ENCODE measurements around the gene ROR1. TPM values are rescaled to one million over a fixed set of nuclear protein-coding genes. Genes with fewer than 3 reads are reported as not detected.

ROR1 gene
- total and polyA plus RNA-seq, 4 donors, result 4.0 to 30.9 (median 11.4) TPM

GRCh38 chr1:63752176-63752575, 21.6 kb upstream of the ROR1 start:
- DNase-seq (no peak), ATAC-seq (ENCODE audit: low FRiP score) (no peak)
- no peak overlapping the region for H3K4me3 ChIP-seq (ENCODE audit: low read length in 2 of 2)
- no peaks in the 10 kb centered on the region for H3K27me3 ChIP-seq (ENCODE audit: control insufficient read depth in 1 of 2, insufficient read depth in 2 of 2, low read length in 1 of 2)
- H3K9me3 ChIP-seq (ENCODE audit: control insufficient read depth, low read length), result no peaks in the 10 kb centered on the region
- peaks cover 0 to 5% of the 10 kb centered on the region in 2 donors for H3K4me1 ChIP-seq (ENCODE audit: control insufficient read depth in 1 of 2, insufficient read depth in 2 of 2, low read length in 2 of 2)
- H3K36me3 ChIP-seq (ENCODE audit: control insufficient read depth in 1 of 2, insufficient read depth in 2 of 2, low read length in 1 of 2), result no peaks in the 10 kb centered on the region
- 48 to 90% methylated on average over 1 of the region's 1 CpG for WGBS, 2 donors
- intact Hi-C loops (cut with DNase I), result no loop called here
- H3K27ac ChIP-seq (ENCODE audit: low read depth in 1 of 2, low read length in 2 of 2), result no peak overlapping the region

GRCh38 chr1:63753591-63753990, 20.2 kb upstream of the ROR1 start:
- WGBS, 2 donors, result 73 to 77% methylated on average over 6 of the region's 6 CpGs
- no peaks in the 10 kb centered on the region for H3K4me1 ChIP-seq (ENCODE audit: control insufficient read depth in 1 of 2, insufficient read depth in 2 of 2, low read length in 2 of 2)
- no peaks in the 10 kb centered on the region for H3K36me3 ChIP-seq (ENCODE audit: control insufficient read depth in 1 of 2, insufficient read depth in 2 of 2, low read length in 1 of 2)
- H3K4me3 ChIP-seq (ENCODE audit: low read length in 2 of 2), result no peak overlapping the region
- no peak overlapping the region for H3K27ac ChIP-seq (ENCODE audit: low read depth in 1 of 2, low read length in 2 of 2)
- DNase-seq, result no peak
- no peaks in the 10 kb centered on the region for H3K27me3 ChIP-seq (ENCODE audit: control insufficient read depth in 1 of 2, insufficient read depth in 2 of 2, low read length in 1 of 2)
- intact Hi-C loops (cut with DNase I), result no loop called here
- no peaks in the 10 kb centered on the region for H3K9me3 ChIP-seq (ENCODE audit: control insufficient read depth, low read length)
- no peak for ATAC-seq (ENCODE audit: low FRiP score)

- intact Hi-C loops (cut with DNase I), result no loop called here
Measured at GRCh38 chr1:63756839-63757238, 17.0 kb upstream of the ROR1 start.

GRCh38 chr1:63757334-63757733, 16.5 kb upstream of the ROR1 start:
- Histone ChIP-seq H3K27ac (ENCODE audit: low read depth in 1 of 2, low read length in 2 of 2) (no peak overlapping the region), H3K4me1 (ENCODE audit: control insufficient read depth in 1 of 2, insufficient read depth in 2 of 2, low read length in 2 of 2) (no peaks in the 10 kb centered on the region), H3K36me3 (ENCODE audit: control insufficient read depth in 1 of 2, insufficient read depth in 2 of 2, low read length in 1 of 2) (no peaks in the 10 kb centered on the region), H3K9me3 (ENCODE audit: control insufficient read depth, low read length) (no peaks in the 10 kb centered on the region), H3K4me3 (ENCODE audit: low read length in 2 of 2) (no peak overlapping the region), H3K27me3 (ENCODE audit: control insufficient read depth in 1 of 2, insufficient read depth in 2 of 2, low read length in 1 of 2) (no peaks in the 10 kb centered on the region)
- no peak for ATAC-seq (ENCODE audit: low FRiP score)
- no peak for DNase-seq
- intact Hi-C loops (cut with DNase I), result no loop called here

More at GRCh38 chr1:63756839-63757238, 17.0 kb upstream of the ROR1 start:
- H3K9me3 ChIP-seq (ENCODE audit: control insufficient read depth, low read length), result no peaks in the 10 kb centered on the region
- no peak for ATAC-seq (ENCODE audit: low FRiP score)
- H3K27me3 ChIP-seq (ENCODE audit: control insufficient read depth in 1 of 2, insufficient read depth in 2 of 2, low read length in 1 of 2), result no peaks in the 10 kb centered on the region
- no peak for DNase-seq
- H3K36me3 ChIP-seq (ENCODE audit: control insufficient read depth in 1 of 2, insufficient read depth in 2 of 2, low read length in 1 of 2), result no peaks in the 10 kb centered on the region
- no peak overlapping the region for H3K4me3 ChIP-seq (ENCODE audit: low read length in 2 of 2)
- no peak overlapping the region for H3K27ac ChIP-seq (ENCODE audit: low read depth in 1 of 2, low read length in 2 of 2)
- H3K4me1 ChIP-seq (ENCODE audit: control insufficient read depth in 1 of 2, insufficient read depth in 2 of 2, low read length in 2 of 2), result no peaks in the 10 kb centered on the region

GRCh38 chr1:63758791-63759190, 15.0 kb upstream of the ROR1 start:
- ATAC-seq (ENCODE audit: low FRiP score) (no peak), DNase-seq (no peak)
- no peaks in the 10 kb centered on the region for H3K27me3 ChIP-seq (ENCODE audit: control insufficient read depth in 1 of 2, insufficient read depth in 2 of 2, low read length in 1 of 2)
- intact Hi-C loops (cut with DNase I), result no loop called here
- no peak overlapping the region for H3K4me3 ChIP-seq (ENCODE audit: low read length in 2 of 2)
- H3K9me3 ChIP-seq (ENCODE audit: control insufficient read depth, low read length), result no peaks in the 10 kb centered on the region
- no peaks in the 10 kb centered on the region for H3K4me1 ChIP-seq (ENCODE audit: control insufficient read depth in 1 of 2, insufficient read depth in 2 of 2, low read length in 2 of 2)
- H3K36me3 ChIP-seq (ENCODE audit: control insufficient read depth in 1 of 2, insufficient read depth in 2 of 2, low read length in 1 of 2), result no peaks in the 10 kb centered on the region
- H3K27ac ChIP-seq (ENCODE audit: low read depth in 1 of 2, low read length in 2 of 2), result no peak overlapping the region
- WGBS, 2 donors, result 82 to 84% methylated on average over 6 of the region's 6 CpGs

GRCh38 chr1:63759778-63760177, 14.0 kb upstream of the ROR1 start:
- H3K4me3 ChIP-seq (ENCODE audit: low read length in 2 of 2), result no peak overlapping the region
- no peaks in the 10 kb centered on the region for H3K36me3 ChIP-seq (ENCODE audit: control insufficient read depth in 1 of 2, insufficient read depth in 2 of 2, low read length in 1 of 2)
- ATAC-seq (ENCODE audit: low FRiP score) (no peak), DNase-seq (no peak)
- no peak overlapping the region for H3K27ac ChIP-seq (ENCODE audit: low read depth in 1 of 2, low read length in 2 of 2)
- H3K9me3 ChIP-seq (ENCODE audit: control insufficient read depth, low read length), result no peaks in the 10 kb centered on the region
- intact Hi-C loops (cut with DNase I), result no loop called here
- H3K4me1 ChIP-seq (ENCODE audit: control insufficient read depth in 1 of 2, insufficient read depth in 2 of 2, low read length in 2 of 2), result no peaks in the 10 kb centered on the region
- H3K27me3 ChIP-seq (ENCODE audit: control insufficient read depth in 1 of 2, insufficient read depth in 2 of 2, low read length in 1 of 2), result no peaks in the 10 kb centered on the region

- ATAC-seq (ENCODE audit: low FRiP score), result no peak
- intact Hi-C loops (cut with DNase I), result loop anchor here (5.0 to 10.0 kb wide), 7 partner anchors 78 to 474 kb away; no protein-coding TSS in a partner anchor
- no peak for DNase-seq
Measured at GRCh38 chr1:63770381-63770780, 3.4 kb upstream of the ROR1 start.

GRCh38 chr1:63772201-63772600, 1.6 kb upstream of the ROR1 start:
- intact Hi-C loops (cut with DNase I), result loop anchor here (5.0 to 10.0 kb wide), 7 partner anchors 80 to 473 kb away; no protein-coding TSS in a partner anchor
- ATAC-seq (ENCODE audit: low FRiP score) (no peak), DNase-seq (no peak)
- Histone ChIP-seq H3K36me3 (ENCODE audit: control insufficient read depth in 1 of 2, insufficient read depth in 2 of 2, low read length in 1 of 2) (no peaks in the 10 kb centered on the region), H3K27ac (ENCODE audit: low read depth in 1 of 2, low read length in 2 of 2) (no peak overlapping the region), H3K4me3 (ENCODE audit: low read length in 2 of 2) (no peak overlapping the region), H3K9me3 (ENCODE audit: control insufficient read depth, low read length) (no peaks in the 10 kb centered on the region), H3K4me1 (ENCODE audit: control insufficient read depth in 1 of 2, insufficient read depth in 2 of 2, low read length in 2 of 2) (no peaks in the 10 kb centered on the region), H3K27me3 (ENCODE audit: control insufficient read depth in 1 of 2, insufficient read depth in 2 of 2, low read length in 1 of 2) (no peaks in the 10 kb centered on the region)
- 97% methylated on average over 3 of the region's 3 CpGs for WGBS, 2 donors

More at GRCh38 chr1:63770381-63770780, 3.4 kb upstream of the ROR1 start:
- H3K27me3 ChIP-seq (ENCODE audit: control insufficient read depth in 1 of 2, insufficient read depth in 2 of 2, low read length in 1 of 2), result no peaks in the 10 kb centered on the region
- no peaks in the 10 kb centered on the region for H3K4me1 ChIP-seq (ENCODE audit: control insufficient read depth in 1 of 2, insufficient read depth in 2 of 2, low read length in 2 of 2)
- H3K9me3 ChIP-seq (ENCODE audit: control insufficient read depth, low read length), result no peaks in the 10 kb centered on the region
- 68 to 71% methylated on average over 1 of the region's 1 CpG for WGBS, 2 donors
- H3K36me3 ChIP-seq (ENCODE audit: control insufficient read depth in 1 of 2, insufficient read depth in 2 of 2, low read length in 1 of 2), result no peaks in the 10 kb centered on the region
- H3K4me3 ChIP-seq (ENCODE audit: low read length in 2 of 2), result no peak overlapping the region
- no peak overlapping the region for H3K27ac ChIP-seq (ENCODE audit: low read depth in 1 of 2, low read length in 2 of 2)

- intact Hi-C loops (cut with DNase I), result loop anchor here (5.0 to 10.0 kb wide), 7 partner anchors 81 to 472 kb away; no protein-coding TSS in a partner anchor
- no peaks in the 10 kb centered on the region for H3K9me3 ChIP-seq (ENCODE audit: control insufficient read depth, low read length)
- WGBS, 2 donors, result 80 to 83% methylated on average over 2 of the region's 2 CpGs
- H3K27me3 ChIP-seq (ENCODE audit: control insufficient read depth in 1 of 2, insufficient read depth in 2 of 2, low read length in 1 of 2), result no peaks in the 10 kb centered on the region
- ATAC-seq (ENCODE audit: low FRiP score) (no peak), DNase-seq (no peak)
- no peaks in the 10 kb centered on the region for H3K4me1 ChIP-seq (ENCODE audit: control insufficient read depth in 1 of 2, insufficient read depth in 2 of 2, low read length in 2 of 2)
- H3K4me3 ChIP-seq (ENCODE audit: low read length in 2 of 2), result no peak overlapping the region
- no peaks in the 10 kb centered on the region for H3K36me3 ChIP-seq (ENCODE audit: control insufficient read depth in 1 of 2, insufficient read depth in 2 of 2, low read length in 1 of 2)
- H3K27ac ChIP-seq (ENCODE audit: low read depth in 1 of 2, low read length in 2 of 2), result no peak overlapping the region
Measured at GRCh38 chr1:63772876-63773275, 941 bp upstream of the ROR1 start.
